Ovary (tissue), 9 donors: Measurements from ENCODE around the gene UMOD. TPM values are rescaled to one million over a fixed set of nuclear protein-coding genes. Genes with fewer than 3 reads are reported as not detected.

Experiments used
- DNase-seq, 5 donors: peaks; one replicate each; pipeline ENCODE4 v3.0.0-alpha.2; 2019 to 2020
- H3K27ac ChIP-seq, 2 donors: fragments of 200-600 bp; one replicate each; pipeline versions ENCODE4 v1.5.1 to v1.8.0; 2019 to 2022
- H3K27me3 ChIP-seq: fragments of 200-600 bp; one replicate; pipeline ENCODE4 v1.8.0; 2022
- H3K36me3 ChIP-seq: fragments of 200-600 bp; sonication (generic); one replicate; pipeline ENCODE4 v1.5.1; 2019
- H3K4me1 ChIP-seq: one replicate; pipeline ENCODE4 v1.8.1; 2013; ENCODE audit warnings: mild to moderate bottlenecking, moderate library complexity; ENCODE audit not compliant: insufficient read depth
- H3K4me3 ChIP-seq: fragments of 200-600 bp; sonication (generic); one replicate; pipeline ENCODE4 v1.5.1; 2017
- H3K9me3 ChIP-seq, 2 donors: fragments of 200-600 bp in 1 of 2; sonication (generic) in 1 of 2; one replicate each; pipeline versions ENCODE4 v1.5.1 to v1.8.1; 2013 to 2019; ENCODE audit warnings: mild to moderate bottlenecking in 1 of 2, moderate library complexity in 1 of 2
- CTCF ChIP-seq, 3 donors: fragments of 450-650 bp in 2 of 3; fragments of 200-600 bp in 1 of 3; IDR thresholded peaks; one replicate each; pipeline versions ENCODE4 v1.5.1 to v1.8.0; 2016 to 2022; ENCODE audit warnings: antibody characterized with exemption in 3 of 3, mild to moderate bottlenecking in 1 of 3
- EP300 ChIP-seq: sonication (generic); formaldehyde crosslinking; IDR thresholded peaks from one replicate; pipeline ENCODE4 v1.6.1; 2017; ENCODE audit warnings: antibody characterized with exemption
- POLR2A ChIP-seq: fragments of 450-650 bp; IDR thresholded peaks from one replicate; pipeline ENCODE4 v1.6.1; 2017; ENCODE audit warnings: antibody characterized with exemption, mild to moderate bottlenecking, moderate library complexity
- WGBS, 3 donors: extraction: QIAGEN DNeasy Blood & Tissue Kit in 1 of 3; methylation state at CpG; one replicate each; pipeline versions ENCODE4 v1.1.5 to v1.1.7; 2013 to 2017; 5-methylcytosine and 5-hydroxymethylcytosine counted together
- intact Hi-C, 4 donors: fragments of 100-400 bp; cut with DNase I; formaldehyde crosslinking; loops; one replicate each; pipeline versions ENCODE4 v1.11.0 to v1.15.1; 2022 to 2023
- polyA plus RNA-seq, 2 donors: library from polyadenylated mRNA; stranded (reverse); fragments of 200-250 nt in 1 of 2; fragments of 350-450 nt in 1 of 2; fragmentation: Illumina TruSeq in 1 of 2; extraction: RNeasy Lipid Tissue Mini Kit (QIAGEN cat#74804) in 1 of 2; gene quantifications; one replicate each; pipeline ENCODE4 v1.2.3, GENCODE V29; 2013 to 2014
- total RNA-seq, 7 donors: library from RNA; depleted of rRNA in 2 of 7; stranded (reverse); fragments of >200 nt in 2 of 7; fragmentation: NEBNext Ultra II Directional in 3 of 7; extraction: Animal tissue kit (Norgen Biotek cat#: 25700) in 3 of 7; gene quantifications; one replicate each; pipeline versions ENCODE4 v1.1.0 to v1.2.4, GENCODE V29; 2016 to 2023
- donor health status: DM: no; HTN: no; CAD: no; lungs with moderate emphysema.
- donor health status: DM: no; HTN: no; CAD: no.
- donor health status: Bipolar disorder and iron deficiency.
- donor health status: DM: yes; HTN: yes; CAD: no.
- donor health status: DM: no; HTN: no; CAD: no.
- donor health status: DM: yes; HTN: yes; CAD: no.

The UMOD gene
- total and polyA plus RNA-seq, 9 donors = not detected

- intact Hi-C loops = loop anchor here in 2 of 4 donors (5.0 to 10.0 kb wide), 2 partner anchors 473 to 476 kb away; no protein-coding TSS in a partner anchor
- Histone ChIP-seq H3K27me3 (no peaks in the 10 kb centered on the region), H3K27ac (no peak overlapping the region), H3K36me3 (no peaks in the 10 kb centered on the region), H3K4me3 (no peak overlapping the region), H3K4me1 (no peaks in the 10 kb centered on the region), H3K9me3 (no peaks in the 10 kb centered on the region)
- TF ChIP-seq EP300 (no peak), CTCF (IDR thresholded peaks at IDR 0.05) (no peak), POLR2A (no peak)
- no peak for DNase-seq
- 59 to 72% (median 70%) methylated on average over 3 of the region's 3 CpGs for WGBS, 3 donors
Measured at GRCh38 chr16:20380782-20381181, 28.3 kb upstream of the UMOD start.

- H3K36me3 ChIP-seq = no peaks in the 10 kb centered on the region
Measured at GRCh38 chr16:20377181-20377580, 24.7 kb upstream of the UMOD start.

GRCh38 chr16:20372701-20373100 is 20.2 kb upstream of the UMOD start:
- intact Hi-C loops = no loop called here
- Histone ChIP-seq H3K9me3 (no peaks in the 10 kb centered on the region), H3K4me1 (no peaks in the 10 kb centered on the region), H3K4me3 (no peak overlapping the region), H3K27ac (no peak overlapping the region), H3K27me3 (no peaks in the 10 kb centered on the region), H3K36me3 (no peaks in the 10 kb centered on the region)
- DNase-seq = no peak
- 78 to 85% (median 83%) methylated on average over 5 of the region's 5 CpGs for whole genome bisulfite sequencing, 3 donors
- TF ChIP-seq EP300 (no peak), CTCF (IDR thresholded peaks at IDR 0.05) (no peak)

More at GRCh38 chr16:20377181-20377580, 24.7 kb upstream of the UMOD start:
- Histone ChIP-seq H3K27me3 (no peaks in the 10 kb centered on the region), H3K4me1 (no peaks in the 10 kb centered on the region), H3K4me3 (no peak overlapping the region), H3K27ac (no peak overlapping the region), H3K9me3 (no peaks in the 10 kb centered on the region)
- WGBS, 3 donors = 46 to 55% (median 50%) methylated on average over 5 of the region's 5 CpGs
- intact Hi-C loops = no loop called here
- DNase-seq = no peak
- TF ChIP-seq EP300 = no peak
- TF ChIP-seq POLR2A = no peak
- no peak for TF ChIP-seq CTCF (IDR thresholded peaks at IDR 0.05)

GRCh38 chr16:20369452-20370054 is 17.0 kb upstream of the UMOD start:
- Histone ChIP-seq H3K4me1 (no peaks in the 10 kb centered on the region), H3K27ac (no peak overlapping the region), H3K36me3 (no peaks in the 10 kb centered on the region), H3K9me3 (no peaks in the 10 kb centered on the region), H3K4me3 (no peak overlapping the region), H3K27me3 (no peaks in the 10 kb centered on the region)
- DNase-seq = no peak
- WGBS, 3 donors = 58 to 64% (median 59%) methylated on average over 9 of the region's 9 CpGs
- intact Hi-C loops = loop anchor here in 1 of 4 donors (10.0 kb wide), 1 partner anchor 455 kb away; no protein-coding TSS in a partner anchor
- TF ChIP-seq CTCF (IDR thresholded peaks at IDR 0.05) (no peak), POLR2A (no peak), EP300 (no peak)
